GM21619 (cell line): Measurements from ENCODE around the gene R3HDML.
"Not testable (repeated sequence)": the region's sequence is repeated elsewhere in the genome, so short reads cannot be mapped to it uniquely, and the experiment has no call there.

Source experiments
- ATAC-seq: cut with Tn5 transposase; IDR thresholded peaks from one replicate; pipeline ENCODE4 v1.9.1; 2021; ENCODE audit not compliant: unreplicated experiment

R3HDML gene

DNA sequence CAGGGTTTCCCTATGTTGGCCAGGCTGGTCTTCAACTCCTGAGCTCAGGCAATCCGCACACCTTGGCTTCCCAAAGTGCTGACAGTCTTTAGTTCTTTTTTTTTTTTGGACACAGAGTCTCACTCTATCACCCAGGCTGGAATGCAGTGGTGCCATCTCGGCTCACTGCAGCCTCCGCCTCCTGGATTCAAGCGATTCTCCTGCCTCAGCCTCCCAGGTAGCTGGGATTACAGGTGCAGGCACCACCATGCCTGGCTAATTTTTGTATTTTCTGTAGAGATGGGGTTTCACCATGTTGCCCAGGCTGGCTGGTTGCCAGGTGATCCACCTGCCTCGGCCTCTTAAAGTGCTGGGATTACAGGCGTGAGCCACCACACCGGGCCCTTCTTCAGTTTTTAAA, 9.1 kb upstream of the R3HDML start:
- not testable (repeated sequence) for ATAC-seq

DNA sequence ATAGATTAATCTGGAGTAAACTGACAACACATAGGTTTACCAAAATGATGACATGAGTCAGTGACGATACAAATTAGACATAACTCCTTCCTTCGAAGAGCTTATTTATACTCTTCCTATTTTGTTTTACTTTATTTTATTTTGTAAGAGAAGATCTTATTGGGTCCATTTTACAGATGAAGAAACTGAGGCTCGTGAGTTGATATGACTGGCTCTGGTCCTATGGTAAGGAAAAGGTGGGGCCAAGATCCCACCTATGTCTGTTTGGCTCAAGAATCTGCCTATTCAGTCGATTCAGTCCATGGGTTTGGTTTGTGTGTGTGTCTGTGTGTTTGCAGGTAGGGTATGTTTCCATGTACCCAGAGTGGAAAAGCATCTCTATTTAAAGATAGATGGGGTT, 8.4 kb upstream of the R3HDML start:
- ATAC-seq = no peak

DNA sequence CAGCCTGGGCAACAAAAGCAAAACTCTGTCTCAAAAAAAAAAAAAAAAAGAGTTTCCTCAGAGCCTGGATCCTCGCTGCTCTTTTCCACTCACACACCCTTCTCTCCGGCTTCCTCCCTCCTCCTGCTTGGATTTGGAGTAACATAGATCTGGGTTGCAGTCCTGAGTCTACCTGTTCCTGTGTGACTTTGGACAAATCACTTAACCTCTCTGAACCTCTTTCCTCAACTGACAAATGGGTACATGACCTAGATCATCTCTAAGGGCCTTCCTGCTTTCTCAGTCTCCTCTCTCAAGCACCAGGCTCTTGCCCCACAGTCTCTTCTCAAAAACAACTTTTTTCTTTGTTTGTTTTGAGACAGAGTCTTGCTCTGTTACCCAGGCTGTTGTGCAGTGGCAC, 5.6 kb upstream of the R3HDML start:
- no peak for ATAC-seq

DNA sequence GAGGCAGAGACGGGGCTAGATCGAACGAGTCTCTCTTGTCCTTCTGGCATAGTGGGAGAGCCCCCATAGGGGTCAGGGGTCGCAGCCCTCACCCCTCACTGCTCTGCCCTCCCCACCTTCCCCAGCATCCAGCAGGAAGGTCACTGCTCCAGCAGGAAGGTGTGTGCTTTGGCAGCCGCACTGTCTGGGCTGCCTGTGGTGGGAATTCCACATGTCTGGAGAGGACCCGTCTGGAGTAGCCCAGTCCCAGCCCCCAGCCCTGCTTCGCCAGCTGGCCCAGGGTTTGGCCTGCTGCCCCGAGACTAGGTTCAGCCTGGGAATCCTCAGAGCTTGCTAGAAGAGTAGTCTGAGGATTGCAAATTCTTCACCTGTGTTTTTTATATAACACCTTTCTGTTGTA, 2.5 kb upstream of the R3HDML start:
- ATAC-seq = no peak

DNA sequence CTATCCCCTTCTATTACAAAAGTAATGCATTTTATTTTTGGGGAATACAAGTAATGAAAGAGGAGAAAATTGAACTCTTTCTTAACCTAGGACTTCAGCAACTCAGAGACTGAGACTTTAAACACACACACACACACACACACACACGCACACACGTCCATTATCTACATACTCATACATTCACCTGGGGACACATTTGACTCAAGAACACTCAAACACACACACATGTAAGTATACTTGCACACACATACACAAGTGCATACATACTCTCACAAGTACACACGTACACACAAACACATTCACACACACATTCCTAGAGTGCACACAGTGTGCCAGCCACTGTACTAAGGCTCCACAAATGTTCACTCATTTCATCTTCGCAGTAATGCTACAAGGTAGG, 2.1 kb upstream of the R3HDML start:
- no peak for ATAC-seq

DNA sequence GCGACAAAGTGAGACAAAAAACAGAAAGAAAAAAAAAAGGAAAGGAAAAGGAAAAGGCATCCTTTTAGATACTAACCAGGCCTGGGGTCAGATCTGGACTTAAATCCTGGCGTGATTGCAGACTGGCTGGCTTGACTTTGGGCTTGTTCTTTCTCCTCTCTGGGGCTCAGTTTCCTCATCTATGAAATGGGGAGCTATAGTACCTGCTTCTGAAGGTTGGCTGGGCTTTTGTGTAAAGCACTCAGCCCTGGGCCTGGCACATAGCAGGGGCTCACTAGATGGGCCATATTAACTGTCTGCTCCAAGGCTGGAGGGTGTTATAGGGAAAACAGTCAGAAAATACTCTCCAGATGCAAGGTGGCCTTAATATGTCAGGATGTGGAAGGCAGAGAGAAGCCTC, 1.2 kb upstream of the R3HDML start:
- ATAC-seq = no peak

DNA sequence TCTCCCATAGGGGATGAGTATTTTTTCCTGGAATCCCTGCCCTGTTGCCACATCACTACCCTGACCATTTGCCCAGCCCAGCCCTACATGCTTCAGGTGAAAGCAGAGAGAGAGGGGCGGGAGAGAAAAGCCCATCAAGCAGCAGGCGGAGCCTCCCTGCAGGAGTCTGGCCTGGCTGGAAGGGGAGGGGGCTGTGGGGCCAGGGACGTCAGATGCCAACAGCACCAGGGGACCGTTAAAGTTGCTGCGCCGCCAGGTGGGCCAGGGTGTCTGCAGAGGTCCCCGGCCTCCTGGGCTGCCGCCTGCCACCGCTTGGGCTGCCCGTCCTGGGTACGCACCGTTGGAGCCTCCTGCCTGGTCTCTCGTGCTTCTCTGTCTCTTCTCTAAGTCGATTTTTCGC, 757 bp upstream of the R3HDML start:
- no peak for ATAC-seq

DNA sequence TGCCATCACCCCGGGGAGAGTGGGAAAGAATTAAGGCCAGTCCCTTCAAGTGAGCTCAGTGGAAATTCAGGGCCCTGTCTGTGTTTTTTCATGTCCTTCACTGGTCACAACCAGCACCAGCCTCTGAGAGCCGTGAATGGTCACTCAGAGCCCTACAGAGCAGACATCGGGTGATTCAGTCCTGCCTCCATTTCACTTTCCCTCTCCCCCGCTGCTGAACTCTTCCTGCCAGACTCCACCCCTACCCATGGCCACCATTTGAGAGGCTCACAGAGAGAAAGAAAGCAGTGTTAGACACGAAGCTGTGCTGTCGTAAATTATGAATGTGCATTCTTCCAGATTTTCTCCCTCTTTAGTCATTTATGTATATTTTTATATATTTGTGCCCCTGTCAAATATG, 5.4 kb downstream of the R3HDML start:
- ATAC-seq = no peak

DNA sequence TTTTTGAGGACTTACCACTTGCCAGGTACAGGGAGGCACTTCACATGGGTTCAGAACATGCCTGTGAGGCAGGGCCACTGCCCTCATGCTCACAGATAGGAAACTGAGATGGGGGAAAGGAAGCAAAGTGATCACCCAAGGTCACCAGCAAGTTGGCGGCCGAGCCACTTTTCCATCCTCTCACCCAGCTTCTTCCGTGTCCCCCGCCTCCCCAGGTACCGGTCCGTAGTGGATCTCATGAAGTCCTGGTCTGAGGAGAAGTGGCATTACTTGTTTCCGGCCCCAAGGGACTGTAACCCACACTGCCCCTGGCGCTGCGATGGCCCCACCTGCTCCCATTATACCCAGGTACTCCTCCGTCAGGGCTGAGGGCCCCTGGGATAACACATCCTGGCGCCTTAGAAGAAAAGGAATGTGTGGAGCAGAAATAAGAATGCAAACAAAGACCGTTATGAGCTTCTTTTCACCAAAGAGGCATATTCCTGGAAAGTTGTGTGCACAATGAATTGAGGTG, 6.4 kb downstream of the R3HDML start:
- no peak for ATAC-seq

DNA sequence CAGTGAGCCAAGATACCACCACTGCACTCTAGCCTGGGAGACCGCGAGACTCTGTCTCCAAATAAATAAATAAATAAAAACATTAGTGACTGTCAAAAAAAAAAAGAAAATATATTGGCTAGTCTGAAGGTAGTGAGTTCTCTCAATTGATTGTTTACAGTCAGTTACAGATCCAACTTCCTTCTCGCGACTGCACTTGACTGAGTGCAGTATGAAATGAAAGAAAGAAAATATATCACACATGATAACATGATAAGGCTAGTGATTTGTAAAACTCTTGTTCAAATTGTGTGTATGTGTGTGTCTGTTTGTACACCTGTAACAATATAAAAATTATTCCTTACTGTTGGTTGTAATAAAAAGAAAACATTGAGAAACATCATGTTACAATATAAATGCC, 7.9 kb downstream of the R3HDML start:
- ATAC-seq = no peak

DNA sequence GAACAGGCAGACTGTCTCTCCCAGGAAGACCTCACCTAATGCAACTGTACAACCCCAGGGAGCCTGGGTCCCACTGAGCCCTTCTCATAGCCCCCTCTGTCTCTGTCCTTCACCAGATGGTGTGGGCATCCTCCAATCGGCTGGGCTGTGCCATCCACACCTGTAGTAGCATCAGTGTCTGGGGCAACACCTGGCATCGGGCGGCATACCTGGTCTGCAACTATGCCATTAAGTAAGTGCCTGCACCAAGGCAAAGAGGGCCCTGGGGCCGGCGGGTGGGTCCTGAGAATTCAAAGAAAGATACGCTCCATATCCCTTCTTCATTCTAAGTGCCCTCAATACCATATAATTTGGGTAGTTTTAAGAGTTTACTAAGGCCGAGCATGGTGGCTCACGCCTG, 8.3 kb downstream of the R3HDML start:
- ATAC-seq = no peak

DNA sequence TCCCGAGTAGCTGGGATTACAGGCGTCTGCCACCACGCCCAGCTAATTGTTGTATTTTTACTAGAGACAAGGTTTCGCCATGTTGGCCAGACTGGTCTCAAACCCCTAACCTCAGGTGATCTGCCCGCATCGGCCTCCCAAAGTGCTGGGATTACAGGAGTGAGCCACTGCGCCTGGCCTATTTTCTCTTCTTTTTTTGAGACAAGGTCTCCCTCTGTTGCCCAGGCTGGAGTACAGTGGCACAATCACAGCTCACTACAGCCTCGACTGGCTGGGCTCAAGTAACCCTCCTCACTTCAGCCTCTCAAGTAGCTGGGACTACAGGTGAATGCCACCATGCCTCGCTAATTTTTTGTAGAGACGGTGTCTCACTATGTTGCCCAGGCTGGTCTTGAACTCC, 9.1 kb downstream of the R3HDML start:
- not testable (repeated sequence) for ATAC-seq

DNA sequence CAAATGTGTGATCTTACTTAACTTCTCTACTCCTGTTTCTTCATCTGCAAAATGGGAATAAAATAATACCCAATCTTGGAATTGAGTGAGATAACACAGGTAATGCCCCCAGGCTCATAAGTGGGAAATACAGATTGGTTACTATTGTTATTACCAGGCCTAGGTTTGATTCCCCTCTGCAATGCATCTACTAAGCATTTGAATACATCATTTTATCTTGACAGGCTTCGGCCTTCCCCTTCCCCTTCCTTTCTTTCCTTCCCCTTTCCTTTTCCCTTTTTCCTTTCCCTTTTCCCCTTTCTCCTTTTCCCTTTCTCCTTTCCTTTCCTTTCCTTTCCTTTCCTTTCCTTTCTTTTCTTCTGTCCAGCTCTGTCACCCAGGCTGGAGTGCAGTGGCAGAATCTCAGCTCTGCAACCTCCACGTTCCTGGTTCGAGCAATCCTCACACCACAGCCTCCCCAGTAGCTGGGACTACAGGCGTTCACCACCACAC, 11.4 kb downstream of the R3HDML start:
- no peak for ATAC-seq

DNA sequence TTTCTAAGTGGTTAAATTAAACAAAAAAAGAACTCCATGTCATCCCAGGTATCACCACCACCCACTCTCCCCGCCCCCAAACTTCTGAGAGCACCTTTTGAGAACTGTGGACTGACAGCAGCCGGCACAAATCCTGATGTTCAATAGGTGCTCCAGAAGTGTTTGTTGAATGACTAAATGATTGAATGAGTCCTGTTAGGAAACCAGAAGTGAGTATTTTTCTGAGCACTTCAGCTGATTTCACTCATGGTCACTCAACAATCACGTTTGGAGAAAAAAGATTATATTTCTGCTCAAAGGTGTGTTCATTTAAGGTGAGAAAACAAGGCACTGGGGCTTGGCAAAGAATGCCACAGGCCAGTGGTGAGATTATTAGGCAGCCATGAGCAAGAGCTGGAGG, 12.5 kb downstream of the R3HDML start:
- ATAC-seq = no peak

DNA sequence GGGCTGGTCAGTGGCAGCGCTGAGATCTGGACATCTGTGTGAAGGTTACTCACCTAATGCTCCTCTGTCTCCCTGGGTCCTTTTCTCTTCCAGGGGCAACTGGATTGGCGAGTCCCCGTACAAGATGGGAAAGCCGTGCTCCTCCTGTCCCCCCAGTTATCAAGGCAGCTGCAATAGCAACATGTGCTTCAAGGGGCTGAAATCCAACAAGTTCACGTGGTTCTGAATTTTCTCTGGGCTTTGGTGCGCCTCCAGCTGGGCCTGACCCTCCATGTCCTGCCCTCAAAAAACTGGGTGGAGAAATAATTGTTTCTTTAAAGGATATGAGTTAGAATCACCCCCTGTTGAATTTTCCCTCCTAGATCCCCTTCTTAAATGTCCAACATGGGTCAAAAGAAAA, 13.7 kb downstream of the R3HDML start:
- ATAC-seq = no peak

DNA sequence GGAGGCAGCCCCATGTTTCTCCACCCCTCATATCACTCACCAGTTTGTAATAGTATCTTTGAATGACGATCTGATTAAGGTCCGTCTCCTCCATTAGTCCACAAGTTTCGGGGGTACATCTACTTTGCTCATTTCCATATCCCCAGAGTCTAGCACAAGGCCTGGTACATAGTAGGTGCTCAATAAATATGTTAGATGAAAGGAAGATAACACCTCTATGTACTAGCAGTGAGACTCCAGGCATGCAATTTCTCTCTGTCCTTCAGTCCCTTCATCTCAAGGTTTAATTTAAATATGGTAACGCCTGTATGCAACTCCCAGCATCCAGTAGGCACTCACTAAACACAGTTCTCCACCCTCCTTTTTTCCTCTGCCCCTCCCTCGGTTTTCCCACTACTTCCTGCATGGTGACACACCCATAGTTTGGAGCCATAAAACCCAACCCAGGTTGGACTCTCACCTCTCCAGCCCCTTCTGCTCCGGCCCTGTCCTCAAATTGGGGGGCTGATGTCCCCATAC, 18.2 kb downstream of the R3HDML start:
- no peak for ATAC-seq

DNA sequence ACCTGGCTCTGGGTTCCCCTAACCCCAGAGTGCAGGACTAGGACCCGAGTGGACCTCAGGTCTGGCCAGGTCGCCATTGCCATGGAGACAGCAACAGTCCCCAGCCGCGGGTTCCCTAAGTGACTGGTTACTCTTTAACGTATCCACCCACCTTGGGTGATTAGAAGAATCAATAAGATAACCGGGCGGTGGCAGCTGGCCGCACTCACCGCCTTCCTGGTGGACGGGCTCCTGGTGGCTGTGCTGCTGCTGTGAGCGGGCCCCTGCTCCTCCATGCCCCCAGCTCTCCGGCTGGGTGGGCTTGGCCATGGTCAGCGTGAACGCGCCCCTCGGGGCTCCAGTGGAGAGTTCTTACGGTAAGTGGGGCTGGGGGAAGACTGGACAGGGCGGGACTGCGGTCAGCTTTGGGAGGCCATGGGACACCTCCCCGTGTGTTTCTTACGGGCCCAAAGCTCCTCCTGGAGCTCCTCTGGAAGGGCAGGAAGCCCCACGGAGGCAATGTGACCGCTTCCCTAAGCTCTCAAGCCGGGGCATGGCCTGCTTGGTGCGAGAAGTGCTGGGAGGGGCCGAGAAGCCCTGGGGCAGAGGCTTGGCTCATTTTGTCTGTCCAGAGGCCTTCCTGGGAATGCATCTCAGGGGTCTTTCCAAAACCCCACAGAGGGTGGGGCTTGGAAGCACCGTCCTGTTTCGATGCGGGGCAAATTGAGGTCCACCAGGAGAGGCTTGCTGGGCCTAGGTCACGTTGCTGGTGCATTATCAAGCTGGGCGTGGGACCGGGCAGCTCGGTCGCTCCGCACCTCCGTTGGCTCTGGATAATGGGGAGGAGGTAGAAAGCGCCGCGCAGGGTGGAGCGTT, 18.9 kb downstream of the R3HDML start, which contains the start of gene HNF4A:
Gene HNF4A, plus strand, starts transcription at position 202 of the 855 bp plus-strand sequence. Its CDS starts 106 bp downstream, at position 308.
- no peak for ATAC-seq

DNA sequence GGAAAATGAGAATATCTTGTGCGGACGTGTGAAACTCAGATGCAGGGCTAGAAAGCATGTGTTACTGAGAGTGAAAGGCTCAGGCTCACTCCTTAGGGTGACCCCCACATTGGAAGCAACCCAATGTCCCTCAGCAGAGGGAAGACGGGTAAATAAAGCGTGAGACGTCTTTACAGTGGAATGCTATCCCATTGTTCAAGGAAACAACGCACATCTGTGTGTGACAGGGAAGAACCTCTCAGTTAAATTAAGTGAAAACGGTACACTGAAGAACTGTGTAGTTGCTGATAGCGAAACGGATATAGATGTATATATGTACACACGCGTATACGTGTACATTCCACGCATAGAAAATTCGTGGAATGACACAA, 19.5 kb downstream of the R3HDML start:
- no peak for ATAC-seq

DNA sequence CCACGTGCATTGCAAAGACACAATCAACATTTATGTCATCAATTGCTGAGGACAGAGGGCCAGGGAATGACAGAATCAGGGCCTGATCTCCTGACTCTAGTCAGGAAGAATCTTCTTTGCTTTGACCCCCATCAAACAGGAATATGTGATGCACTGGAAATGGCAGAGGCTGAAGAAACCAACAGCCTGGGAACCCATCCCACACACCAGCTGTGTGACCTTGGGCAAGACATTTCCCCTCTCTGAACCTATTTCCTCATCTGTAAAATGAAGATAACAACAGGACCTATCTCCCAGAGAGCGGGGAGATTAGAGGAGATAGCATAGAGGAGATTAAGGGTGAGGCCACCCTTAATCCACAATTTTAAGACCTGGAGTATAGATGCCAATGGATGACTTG, 20.2 kb downstream of the R3HDML start:
- no peak for ATAC-seq

DNA sequence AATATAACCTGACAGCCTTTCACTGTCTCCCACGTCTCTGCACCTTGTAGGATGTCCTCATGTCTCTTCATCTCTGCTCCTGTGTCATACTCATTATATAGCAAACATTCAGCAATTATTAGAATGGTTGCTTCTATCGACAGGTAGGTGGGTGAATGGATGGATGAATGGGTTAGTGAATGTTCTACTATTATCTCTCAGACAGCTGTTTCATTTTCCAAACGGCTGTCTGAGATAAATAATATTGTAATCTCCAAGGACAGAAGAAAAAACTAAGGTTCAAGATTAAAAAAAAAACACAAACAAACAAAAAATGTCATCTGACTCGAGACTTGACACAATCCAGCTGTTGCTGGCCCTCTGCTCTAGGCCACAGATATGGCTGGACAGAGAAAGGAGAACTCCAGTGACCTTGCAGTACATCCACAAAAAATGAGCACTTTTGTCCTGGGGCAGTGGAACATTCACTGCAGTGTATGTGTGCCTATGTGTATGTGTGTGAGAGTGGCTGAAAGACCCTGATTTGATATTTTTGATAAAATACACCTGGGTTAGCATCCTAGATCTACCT, 20.8 kb downstream of the R3HDML start:
- ATAC-seq = no peak

DNA sequence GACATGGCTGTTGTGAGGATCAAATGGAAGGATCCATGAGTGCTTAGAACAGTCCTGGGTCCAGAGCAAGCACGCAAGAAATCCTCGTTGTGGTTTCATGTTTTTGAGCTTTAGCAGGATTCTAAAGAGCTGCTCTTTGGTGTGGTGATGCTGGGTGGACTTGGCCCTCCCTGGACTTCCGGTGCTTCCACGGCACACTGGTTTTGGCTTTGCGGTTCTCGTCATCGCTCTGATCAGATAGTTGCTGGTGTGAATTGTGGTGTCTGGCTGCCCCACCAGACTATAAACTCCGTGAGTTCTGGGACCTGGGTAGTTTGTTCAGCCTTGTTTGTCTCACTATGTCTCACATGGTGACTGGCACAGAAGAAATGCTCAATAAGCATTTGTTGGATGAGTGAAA, 21.9 kb downstream of the R3HDML start:
- no peak for ATAC-seq

DNA sequence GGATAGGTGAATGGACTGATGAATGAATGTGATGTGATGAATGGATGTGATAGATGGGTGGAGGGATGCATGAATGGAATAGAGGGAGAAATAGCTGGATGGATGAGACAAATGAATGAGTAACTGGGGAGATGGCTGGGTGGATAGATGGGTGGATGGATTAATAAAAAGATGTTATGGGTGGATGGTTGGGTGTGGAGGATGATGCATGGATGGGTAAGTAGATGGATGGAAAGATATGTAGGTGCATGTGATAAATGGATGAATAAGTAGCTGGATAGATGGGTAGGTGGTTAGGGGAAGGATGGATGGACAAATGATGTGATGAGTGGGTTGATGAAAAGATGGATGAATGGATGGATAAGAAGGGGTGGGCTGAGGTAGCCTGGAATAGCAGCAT, 23.4 kb downstream of the R3HDML start:
- no peak for ATAC-seq
